Right lobe of liver (tissue), 6 donors: Measurements from ENCODE around the gene THUMPD3. TPM values are rescaled to one million over a fixed set of nuclear protein-coding genes. Genes with fewer than 3 reads are reported as not detected.

ENCODE experiments used
- ATAC-seq, 4 donors: fragments of 200-7000 bp; cut with Tn5 transposase; one replicate each; pipeline ENCODE4 v1.9.1; 2020; ENCODE audit warnings: mild to moderate bottlenecking in 4 of 4, moderate library complexity in 4 of 4
- DNase-seq, 3 donors: peaks; one replicate each; pipeline ENCODE4 v3.0.0-alpha.2; 2020
- H3K27ac ChIP-seq, 3 donors: fragments of 200-600 bp; one replicate each; pipeline ENCODE4 v1.8.0; 2022
- H3K27me3 ChIP-seq, 2 donors: fragments of 200-600 bp; one replicate each; pipeline ENCODE4 v1.8.0; 2022
- H3K36me3 ChIP-seq, 4 donors: fragments of 200-600 bp; sonication (generic) in 1 of 4; one replicate each; pipeline versions ENCODE4 v1.5.1 to v1.8.0; 2017 to 2022; ENCODE audit warnings: control low read depth in 1 of 4
- H3K4me1 ChIP-seq, 4 donors: fragments of 200-600 bp; sonication (generic) in 1 of 4; one replicate each; pipeline versions ENCODE4 v1.5.1 to v1.8.0; 2017 to 2022; ENCODE audit warnings: control low read depth in 1 of 4
- H3K4me3 ChIP-seq, 3 donors: fragments of 200-600 bp; one replicate each; pipeline ENCODE4 v1.8.0; 2022
- H3K9me3 ChIP-seq, 4 donors: fragments of 200-600 bp; sonication (generic) in 1 of 4; one replicate each; pipeline versions ENCODE4 v1.5.1 to v1.8.0; 2017 to 2022; ENCODE audit warnings: control low read depth in 1 of 4
- POLR2A ChIP-seq: fragments of 450-650 bp; IDR thresholded peaks from one replicate; pipeline ENCODE4 v1.6.1; 2017; ENCODE audit warnings: antibody characterized with exemption, mild to moderate bottlenecking
- WGBS: methylation state at CpG from one replicate; pipeline ENCODE4 v1.1.6; 2018; ENCODE audit warnings: low coverage, low lambda C conversion rate; ENCODE audit not compliant: insufficient coverage; ENCODE audit errors: missing lambda C conversion rate; 5-methylcytosine and 5-hydroxymethylcytosine counted together
- intact Hi-C, 2 donors: fragments of 100-400 bp; cut with DNase I; formaldehyde crosslinking; loops; one replicate each; pipeline versions ENCODE4 v1.11.2 to v1.14.1; 2022
- total RNA-seq, 6 experiments: library from RNA; depleted of rRNA in 2 of 6; stranded (reverse); fragments of >200 nt in 2 of 6; fragmentation: NEBNext Ultra II Directional in 3 of 6; extraction: Animal tissue kit (Norgen Biotek cat#: 25700) in 3 of 6; gene quantifications; one replicate each; pipeline versions ENCODE4 v1.1.0 to v1.2.4, GENCODE V29; 2016 to 2023
- TF ChIP-seq, protein P1 (sequence below), 4 donors: fragments of 200-600 bp in 3 of 4; fragments of 450-650 bp in 1 of 4; IDR thresholded peaks; one replicate each; pipeline versions ENCODE4 v1.5.1 to v1.8.0; 2016 to 2022; ENCODE audit warnings: antibody characterized with exemption in 4 of 4, mild to moderate bottlenecking in 2 of 4
- donor health status: DM: no; HTN: yes; CAD: no.
- donor health status: DM: no; HTN: no; CAD: no.
- donor health status: DM: no; HTN: no; CAD: no.
- donor health status: DM: no; HTN: yes; CAD: no.
- donor health status: DM: no; HTN: yes; CAD: no.

Gene THUMPD3
- total RNA-seq, 6 experiments from 2014 or later = 19.0 to 23.4 (median 21.2) TPM

DNA sequence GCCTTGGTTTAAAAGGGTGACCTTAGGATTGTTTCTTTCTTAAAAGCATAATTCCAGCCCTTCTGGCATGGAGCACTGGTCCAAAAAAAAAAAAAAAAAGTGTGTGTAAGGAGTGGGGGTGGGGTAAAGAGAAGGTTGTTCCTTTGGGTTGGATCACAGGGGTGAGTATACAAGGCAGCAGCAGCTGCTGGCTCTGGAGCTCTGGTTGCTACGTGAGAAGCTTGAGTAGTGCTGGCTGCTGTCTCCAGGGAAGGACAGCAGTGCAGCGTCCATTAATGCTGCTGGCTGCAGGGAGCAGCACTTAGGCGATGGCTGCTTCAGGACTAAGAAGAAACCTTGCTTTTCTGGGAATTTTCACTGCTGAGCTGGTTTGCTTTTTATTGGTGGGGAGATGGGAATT, 36.9 kb downstream of the THUMPD3 start:
- H3K27me3 ChIP-seq = no peaks in the 10 kb centered on the region
- H3K4me1 ChIP-seq = peaks cover 2 to 63% (median 29%) of the 10 kb centered on the region in 4 donors
- H3K4me3 ChIP-seq = peak overlapping the region; percentile 84 to 87 (median 86)
- TF ChIP-seq POLR2A = peak; percentile 28
- TF ChIP-seq, protein P1, sequence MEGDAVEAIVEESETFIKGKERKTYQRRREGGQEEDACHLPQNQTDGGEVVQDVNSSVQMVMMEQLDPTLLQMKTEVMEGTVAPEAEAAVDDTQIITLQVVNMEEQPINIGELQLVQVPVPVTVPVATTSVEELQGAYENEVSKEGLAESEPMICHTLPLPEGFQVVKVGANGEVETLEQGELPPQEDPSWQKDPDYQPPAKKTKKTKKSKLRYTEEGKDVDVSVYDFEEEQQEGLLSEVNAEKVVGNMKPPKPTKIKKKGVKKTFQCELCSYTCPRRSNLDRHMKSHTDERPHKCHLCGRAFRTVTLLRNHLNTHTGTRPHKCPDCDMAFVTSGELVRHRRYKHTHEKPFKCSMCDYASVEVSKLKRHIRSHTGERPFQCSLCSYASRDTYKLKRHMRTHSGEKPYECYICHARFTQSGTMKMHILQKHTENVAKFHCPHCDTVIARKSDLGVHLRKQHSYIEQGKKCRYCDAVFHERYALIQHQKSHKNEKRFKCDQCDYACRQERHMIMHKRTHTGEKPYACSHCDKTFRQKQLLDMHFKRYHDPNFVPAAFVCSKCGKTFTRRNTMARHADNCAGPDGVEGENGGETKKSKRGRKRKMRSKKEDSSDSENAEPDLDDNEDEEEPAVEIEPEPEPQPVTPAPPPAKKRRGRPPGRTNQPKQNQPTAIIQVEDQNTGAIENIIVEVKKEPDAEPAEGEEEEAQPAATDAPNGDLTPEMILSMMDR (IDR thresholded peaks at IDR 0.05) = no peak
- WGBS = 0% methylated on average over 2 of the region's 3 CpGs
- intact Hi-C loops = no loop called here
- ATAC-seq (peak; percentile 2 to 9 (median 4)), DNase-seq (peak; percentile 52 to 76 (median 72))
- peak overlapping the region; percentile 91 to 96 (median 94) for H3K27ac ChIP-seq
- no peaks in the 10 kb centered on the region for H3K9me3 ChIP-seq
- H3K36me3 ChIP-seq = no peaks in the 10 kb centered on the region

DNA sequence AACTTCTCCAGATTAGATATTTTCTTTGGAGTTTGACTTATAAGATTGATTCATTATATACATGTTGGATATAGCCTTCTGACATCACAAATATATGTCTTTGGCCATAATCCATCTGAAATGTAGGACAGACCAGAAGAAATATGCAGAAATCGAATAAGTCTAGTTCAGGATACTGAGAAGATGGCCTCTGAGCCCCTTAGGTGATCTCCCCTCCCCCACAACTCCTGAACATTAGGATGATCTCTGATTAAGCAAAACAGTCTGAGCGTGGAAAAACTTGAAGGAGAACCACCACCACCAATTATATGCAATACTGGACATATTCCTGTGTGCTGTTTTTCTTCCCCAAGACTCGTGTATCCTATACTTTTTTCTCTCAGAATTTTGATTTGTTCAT, 37.8 kb downstream of the THUMPD3 start:
- H3K4me3 ChIP-seq = peak overlapping the region in 1 of 3 donors; percentile 86
- no peaks in the 10 kb centered on the region for H3K27me3 ChIP-seq
- H3K9me3 ChIP-seq = no peaks in the 10 kb centered on the region
- no peak for DNase-seq
- no peaks in the 10 kb centered on the region for H3K36me3 ChIP-seq
- no peak for ATAC-seq
- no peak for TF ChIP-seq POLR2A
- WGBS = 17% methylated on average over 3 of the region's 3 CpGs
- H3K4me1 ChIP-seq = peaks cover 2 to 63% (median 28%) of the 10 kb centered on the region in 4 donors
- intact Hi-C loops = no loop called here
- peak overlapping the region in 1 of 3 donors; percentile 94 for H3K27ac ChIP-seq

- TF ChIP-seq, protein P1 (IDR thresholded peaks at IDR 0.05) = no peak
- no peak for TF ChIP-seq POLR2A
- ATAC-seq (no peak), DNase-seq (no peak)
- Histone ChIP-seq H3K4me1 (peaks cover 2 to 61% (median 27%) of the 10 kb centered on the region in 4 donors), H3K4me3 (peak overlapping the region in 1 of 3 donors; percentile 23), H3K36me3 (no peaks in the 10 kb centered on the region), H3K27me3 (no peaks in the 10 kb centered on the region), H3K27ac (peak overlapping the region in 1 of 3 donors; percentile 94), H3K9me3 (no peaks in the 10 kb centered on the region)
- intact Hi-C loops = no loop called here
- 19% methylated on average over 4 of the region's 4 CpGs for WGBS
These were observed 39.1 kb downstream of the THUMPD3 start for GRCh38 chr3:9401986-9402385.

DNA sequence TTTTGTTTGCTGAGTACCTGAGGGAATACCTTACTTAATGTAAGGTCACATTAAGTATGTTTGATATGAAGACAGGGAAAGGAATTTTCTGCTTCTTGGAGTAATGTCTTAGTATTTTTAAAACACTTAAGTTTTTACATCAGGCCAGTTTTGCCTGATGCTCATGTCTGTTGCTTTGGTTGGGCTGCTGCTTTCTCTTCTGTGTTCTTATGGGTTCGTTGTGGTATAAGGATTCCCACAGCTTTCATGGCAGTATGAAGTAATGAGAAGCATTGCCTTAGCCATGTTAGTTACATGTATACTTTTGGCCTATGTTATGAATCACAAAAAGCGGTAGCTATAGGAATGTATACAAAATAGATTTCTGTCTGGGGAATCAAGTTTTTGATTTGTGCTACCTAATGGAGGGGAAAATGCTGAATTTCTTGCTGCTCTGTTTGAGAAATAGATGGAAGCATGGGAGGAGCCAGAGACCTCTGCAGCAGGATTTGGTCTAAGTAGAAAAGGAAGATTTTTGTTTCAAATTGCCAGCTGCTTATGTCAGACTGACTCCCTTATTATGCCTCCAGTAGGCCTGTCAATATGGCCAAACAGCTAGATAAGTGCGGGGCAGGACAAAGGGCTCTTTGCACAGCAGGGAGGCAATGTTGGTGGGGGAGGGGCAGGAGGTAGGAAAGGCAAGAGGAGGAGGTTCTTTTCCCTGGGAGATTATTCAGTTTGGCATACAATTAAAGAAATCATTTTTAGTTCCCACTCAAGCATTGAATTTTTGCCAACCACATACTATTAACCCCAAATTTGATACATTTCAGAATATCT, 39.8 kb downstream of the THUMPD3 start:
- Histone ChIP-seq H3K27ac (peak overlapping the region in 1 of 3 donors; percentile 94), H3K36me3 (no peaks in the 10 kb centered on the region), H3K4me3 (peak overlapping the region in 1 of 3 donors; percentile 23), H3K9me3 (no peaks in the 10 kb centered on the region), H3K27me3 (no peaks in the 10 kb centered on the region), H3K4me1 (peaks cover 2 to 67% (median 27%) of the 10 kb centered on the region in 4 donors)
- intact Hi-C loops = no loop called here
- peak; percentile 44 to 70 (median 64) for ATAC-seq
- TF ChIP-seq POLR2A = no peak
- TF ChIP-seq, protein P1 (IDR thresholded peaks at IDR 0.05) = no peak
- WGBS = 12% methylated on average over 3 of the region's 3 CpGs
- peak; percentile 53 to 85 (median 79) for DNase-seq

DNA sequence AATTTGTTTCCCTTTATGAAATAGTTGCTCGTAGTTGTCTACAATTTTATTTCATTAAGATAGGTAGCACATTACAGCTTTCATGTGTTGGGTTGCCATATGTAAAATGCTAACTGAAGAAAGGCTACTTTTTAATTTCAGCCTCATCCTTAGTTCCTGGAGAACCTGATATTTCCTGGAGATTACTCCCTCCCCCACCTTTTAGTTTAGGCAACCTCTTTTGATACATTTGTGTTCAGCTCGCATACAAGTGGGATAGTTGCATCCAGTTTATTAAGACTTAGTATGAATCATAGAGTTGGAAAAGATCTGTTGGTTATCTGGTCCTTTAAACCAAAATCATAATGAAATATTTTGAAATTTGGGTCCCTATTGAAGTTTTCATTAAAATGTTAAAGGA, 40.6 kb downstream of the THUMPD3 start:
- no peaks in the 10 kb centered on the region for H3K27me3 ChIP-seq
- DNase-seq = no peak
- no peaks in the 10 kb centered on the region for H3K9me3 ChIP-seq
- no peaks in the 10 kb centered on the region for H3K36me3 ChIP-seq
- intact Hi-C loops = no loop called here
- 61% methylated on average over 2 of the region's 2 CpGs for WGBS
- no peak for TF ChIP-seq POLR2A
- TF ChIP-seq, protein P1 (IDR thresholded peaks at IDR 0.05) = no peak
- ATAC-seq = no peak
- H3K4me3 ChIP-seq = no peak overlapping the region
- peak overlapping the region in 1 of 3 donors; percentile 94 for H3K27ac ChIP-seq
- peaks cover 2 to 76% (median 27%) of the 10 kb centered on the region in 4 donors for H3K4me1 ChIP-seq
